ENCODE data around the gene UGT1A7. TPM values are rescaled to one million over a fixed set of nuclear protein-coding genes. Genes with fewer than 3 reads are reported as not detected.

The UGT1A7 gene
- total RNA-seq, 2 donors from 2014 or later, result not detected

- peak in 1 of 4 donors; percentile 5 for DNase-seq
- no peaks in the 10 kb centered on the region for H3K27me3 ChIP-seq
- no peak overlapping the region for H3K27ac ChIP-seq
- no peaks in the 10 kb centered on the region for H3K9me3 ChIP-seq
- H3K4me1 ChIP-seq, result no peaks in the 10 kb centered on the region
- WGBS, 2 donors, result 53 to 70% methylated on average over 9 to 12 of the region's 12 CpGs
- no peak overlapping the region for H3K4me3 ChIP-seq
- intact Hi-C loops (cut with DNase I), result no loop called here
- H3K36me3 ChIP-seq (replicated peaks in 1 of 2; ENCODE audit: insufficient read depth in 1 of 2, low read depth in 2 of 2), result no peaks in the 10 kb centered on the region
- TF ChIP-seq POLR2A (IDR thresholded peaks at IDR 0.05), result no peak
- no peak for TF ChIP-seq CTCF (IDR thresholded peaks at IDR 0.05)
- no peak for ATAC-seq
These were observed 125.6 kb downstream of the UGT1A7 start for GRCh38 chr2:233807215-233807865.

GRCh38 chr2:233807966-233808935, 126.5 kb downstream of the UGT1A7 start:
- TF ChIP-seq POLR2A (IDR thresholded peaks at IDR 0.05), result no peak
- TF ChIP-seq CTCF (IDR thresholded peaks at IDR 0.05), result no peak
- DNase-seq (peak in 1 of 4 donors; percentile 5), ATAC-seq (no peak)
- no peaks in the 10 kb centered on the region for H3K9me3 ChIP-seq
- WGBS, 2 donors, result 63 to 71% methylated on average over 7 to 10 of the region's 10 CpGs
- H3K36me3 ChIP-seq (replicated peaks in 1 of 2; ENCODE audit: insufficient read depth in 1 of 2, low read depth in 2 of 2), result no peaks in the 10 kb centered on the region
- no peak overlapping the region for H3K27ac ChIP-seq
- H3K4me1 ChIP-seq, result no peaks in the 10 kb centered on the region
- intact Hi-C loops (cut with DNase I), result no loop called here
- no peaks in the 10 kb centered on the region for H3K27me3 ChIP-seq
- H3K4me3 ChIP-seq, result no peak overlapping the region

- Histone ChIP-seq H3K36me3 (replicated peaks in 1 of 2; ENCODE audit: insufficient read depth in 1 of 2, low read depth in 2 of 2) (no peaks in the 10 kb centered on the region), H3K27me3 (no peaks in the 10 kb centered on the region), H3K9me3 (no peaks in the 10 kb centered on the region), H3K27ac (no peak overlapping the region), H3K4me1 (no peaks in the 10 kb centered on the region), H3K4me3 (no peak overlapping the region)
- TF ChIP-seq CTCF (IDR thresholded peaks at IDR 0.05) (no peak), POLR2A (IDR thresholded peaks at IDR 0.05) (no peak)
- intact Hi-C loops (cut with DNase I), result no loop called here
- DNase-seq, result no peak
- WGBS, 2 donors, result 76 to 79% methylated on average over 6 of the region's 6 CpGs
- ATAC-seq, result no peak
These were observed 128.7 kb downstream of the UGT1A7 start for GRCh38 chr2:233810385-233810784.

- no peak for ATAC-seq
- Histone ChIP-seq H3K4me1 (no peaks in the 10 kb centered on the region), H3K27me3 (no peaks in the 10 kb centered on the region), H3K4me3 (no peak overlapping the region), H3K27ac (no peak overlapping the region), H3K9me3 (no peaks in the 10 kb centered on the region), H3K36me3 (replicated peaks in 1 of 2; ENCODE audit: insufficient read depth in 1 of 2, low read depth in 2 of 2) (no peaks in the 10 kb centered on the region)
- peak in 1 of 4 donors; percentile 3 for DNase-seq
- WGBS, 2 donors, result 67 to 80% methylated on average over 4 of the region's 4 CpGs
- intact Hi-C loops (cut with DNase I), result no loop called here
- TF ChIP-seq POLR2A (IDR thresholded peaks at IDR 0.05) (no peak), CTCF (IDR thresholded peaks at IDR 0.05) (no peak)
These were observed 129.4 kb downstream of the UGT1A7 start for GRCh38 chr2:233811087-233811486.

Measured in body of pancreas (tissue), 4 donors.